Measurements from ENCODE around the gene ATP8A2.
"Not testable (repeated sequence)": the region's sequence is repeated elsewhere in the genome, so short reads cannot be mapped to it uniquely, and the experiment has no call there.

The ATP8A2 gene

GRCh38 chr13:25945596-25945995 lies 573.8 kb downstream of the ATP8A2 start:
- 90% methylated on average over 7 of the region's 7 CpGs for WGBS
- Histone ChIP-seq H3K27ac (ENCODE audit: low read depth, low read length) (no peak overlapping the region), H3K27me3 (ENCODE audit: insufficient read depth, low read length) (no peaks in the 10 kb centered on the region), H3K36me3 (ENCODE audit: insufficient read depth, low read length) (no peaks in the 10 kb centered on the region), H3K4me1 (ENCODE audit: insufficient read depth, low read length) (no peaks in the 10 kb centered on the region; the same call in 1 of the 2 replicates), H3K4me3 (ENCODE audit: low read length) (no peak overlapping the region), H3K9me3 (ENCODE audit: insufficient read depth, low read depth, low read length) (peaks cover 1% of the 10 kb centered on the region; the same call in 1 of the 2 replicates), H3K9ac (ENCODE audit: low read depth, low read length) (no peak overlapping the region)

DNA sequence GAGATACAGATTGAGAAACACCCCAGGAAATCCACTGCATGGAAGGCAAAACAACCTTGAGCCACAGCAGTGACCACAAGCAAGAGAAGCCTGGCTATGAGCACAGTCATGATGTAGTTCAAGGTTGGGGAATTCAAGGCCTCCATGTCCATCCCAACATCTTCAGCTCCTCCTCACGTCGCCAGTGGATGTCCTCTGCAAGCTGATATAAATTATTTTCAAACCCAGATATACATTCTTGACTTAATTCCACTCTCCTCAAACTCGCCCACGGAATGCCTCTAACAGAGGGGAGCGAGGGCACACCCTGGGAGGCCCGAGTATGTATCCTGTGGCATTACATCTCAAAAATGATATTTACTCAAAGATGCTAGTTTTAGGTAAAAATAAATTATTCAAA lies 574.5 kb downstream of the ATP8A2 start:
- no peaks in the 10 kb centered on the region for H3K36me3 ChIP-seq (ENCODE audit: insufficient read depth, low read length)
- no peak overlapping the region for H3K4me3 ChIP-seq (ENCODE audit: low read length)
- no peaks in the 10 kb centered on the region for H3K27me3 ChIP-seq (ENCODE audit: insufficient read depth, low read length)
- H3K27ac ChIP-seq (ENCODE audit: low read depth, low read length) = no peak overlapping the region
- peaks cover 9% of the 10 kb centered on the region for H3K9me3 ChIP-seq (ENCODE audit: insufficient read depth, low read depth, low read length)
- H3K9ac ChIP-seq (ENCODE audit: low read depth, low read length) = no peak overlapping the region
- no peaks in the 10 kb centered on the region; the same call in 1 of the 2 replicates for H3K4me1 ChIP-seq (ENCODE audit: insufficient read depth, low read length)
- WGBS = 98% methylated on average over 6 of the region's 6 CpGs

DNA sequence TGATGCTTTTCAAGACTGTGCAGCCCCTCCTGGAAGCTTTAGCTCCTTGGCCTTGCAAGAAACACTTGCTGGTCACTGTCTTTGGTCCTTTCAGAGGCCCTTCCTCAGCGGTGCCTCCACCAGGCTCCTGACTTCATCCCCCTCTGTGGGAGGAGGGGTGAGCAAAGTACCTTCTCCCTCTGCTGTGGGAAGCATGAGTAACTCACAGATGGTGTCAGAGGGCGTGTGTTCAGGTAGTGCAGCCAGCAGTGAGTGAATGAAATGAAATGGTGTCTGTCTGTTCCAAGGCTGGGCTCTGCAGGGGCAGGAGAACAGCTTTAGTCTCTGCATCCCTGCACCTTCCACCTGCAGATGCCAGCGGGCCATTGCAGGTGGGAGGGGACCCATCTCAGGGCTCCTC lies 577.1 kb downstream of the ATP8A2 start:
- Histone ChIP-seq H3K9me3 (ENCODE audit: insufficient read depth, low read depth, low read length) (peaks cover 9% of the 10 kb centered on the region), H3K27me3 (ENCODE audit: insufficient read depth, low read length) (no peaks in the 10 kb centered on the region), H3K4me1 (ENCODE audit: insufficient read depth, low read length) (no peaks in the 10 kb centered on the region; the same call in 1 of the 2 replicates), H3K4me3 (ENCODE audit: low read length) (no peak overlapping the region), H3K9ac (ENCODE audit: low read depth, low read length) (no peak overlapping the region), H3K27ac (ENCODE audit: low read depth, low read length) (no peak overlapping the region), H3K36me3 (ENCODE audit: insufficient read depth, low read length) (no peaks in the 10 kb centered on the region)
- 87% methylated on average over 3 of the region's 3 CpGs for WGBS

DNA sequence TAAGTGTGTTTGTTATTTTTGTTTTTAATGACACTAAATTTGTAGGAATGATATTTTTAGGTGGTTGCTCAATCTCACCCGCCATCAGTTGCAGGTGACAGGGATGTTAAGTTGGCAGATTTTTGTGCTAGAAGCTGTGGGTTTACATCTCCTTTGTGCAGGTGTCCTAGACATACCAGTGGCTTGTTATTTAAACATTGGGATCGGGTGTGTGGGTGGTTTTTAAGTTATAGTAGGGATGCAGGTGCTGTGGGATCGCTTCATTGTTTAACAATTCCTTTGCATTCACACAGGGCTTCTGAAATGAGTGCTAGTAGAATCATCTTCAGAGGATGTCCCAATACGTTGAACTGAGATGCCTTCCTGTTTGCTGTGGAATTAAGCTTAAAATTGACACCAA lies 580.1 kb downstream of the ATP8A2 start:
- Histone ChIP-seq H3K36me3 (ENCODE audit: insufficient read depth, low read length) (no peaks in the 10 kb centered on the region), H3K9me3 (ENCODE audit: insufficient read depth, low read depth, low read length) (peaks cover 9% of the 10 kb centered on the region), H3K4me1 (ENCODE audit: insufficient read depth, low read length) (no peaks in the 10 kb centered on the region; the same call in 1 of the 2 replicates), H3K27ac (ENCODE audit: low read depth, low read length) (no peak overlapping the region), H3K27me3 (ENCODE audit: insufficient read depth, low read length) (no peaks in the 10 kb centered on the region), H3K9ac (ENCODE audit: low read depth, low read length) (no peak overlapping the region), H3K4me3 (ENCODE audit: low read length) (no peak overlapping the region)
- WGBS = 94% methylated on average over 4 of the region's 4 CpGs

DNA sequence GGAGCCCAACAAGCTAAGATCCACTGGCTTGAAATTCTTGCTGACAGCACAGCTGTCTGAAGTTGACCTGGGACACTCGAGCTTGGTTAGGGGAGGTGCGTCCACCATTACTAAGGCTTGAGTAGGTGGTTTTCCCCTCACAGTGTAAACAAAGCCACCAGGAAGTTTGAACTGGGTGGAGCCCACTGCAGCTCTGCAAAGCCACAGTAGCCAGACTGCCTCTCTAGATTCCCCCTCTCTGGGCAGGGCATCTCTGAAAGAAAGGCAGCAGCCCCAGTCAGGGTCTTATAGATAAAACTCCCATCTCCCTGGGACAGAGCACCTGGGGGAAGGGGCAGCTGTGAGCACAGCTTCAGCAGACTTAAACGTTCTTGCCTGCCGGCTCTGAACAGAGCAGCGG lies 582.3 kb downstream of the ATP8A2 start:
- not testable (repeated sequence) for H3K27me3 ChIP-seq (ENCODE audit: insufficient read depth, low read length); H3K9ac ChIP-seq (ENCODE audit: low read depth, low read length); H3K4me1 ChIP-seq (ENCODE audit: insufficient read depth, low read length); H3K27ac ChIP-seq (ENCODE audit: low read depth, low read length); H3K4me3 ChIP-seq (ENCODE audit: low read length); H3K36me3 ChIP-seq (ENCODE audit: insufficient read depth, low read length); H3K9me3 ChIP-seq (ENCODE audit: insufficient read depth, low read depth, low read length)
- WGBS = 79% methylated on average over 5 of the region's 5 CpGs

DNA sequence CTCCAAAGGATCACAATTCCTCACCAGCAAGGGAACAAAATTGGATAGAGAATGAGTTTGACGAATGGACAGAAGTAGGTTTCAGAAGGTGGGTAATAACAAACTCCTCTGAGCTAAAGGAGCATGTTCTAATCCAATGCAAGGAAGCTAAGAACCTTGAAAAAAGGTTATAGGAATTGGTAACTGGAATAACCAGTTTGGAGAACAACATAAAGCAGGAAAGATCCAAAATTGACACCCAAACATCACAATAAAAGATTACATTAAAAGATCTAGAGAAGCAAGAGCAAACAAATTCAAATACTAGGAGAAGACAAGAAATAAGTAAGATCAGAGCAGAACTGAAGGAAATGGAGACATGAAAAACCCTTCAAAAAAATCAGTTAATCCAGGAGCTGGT lies 583.2 kb downstream of the ATP8A2 start:
- H3K9ac ChIP-seq (ENCODE audit: low read depth, low read length); H3K4me1 ChIP-seq (ENCODE audit: insufficient read depth, low read length); H3K36me3 ChIP-seq (ENCODE audit: insufficient read depth, low read length); H3K4me3 ChIP-seq (ENCODE audit: low read length); H3K27me3 ChIP-seq (ENCODE audit: insufficient read depth, low read length); H3K27ac ChIP-seq (ENCODE audit: low read depth, low read length); H3K9me3 ChIP-seq (ENCODE audit: insufficient read depth, low read depth, low read length): not testable (repeated sequence)
- 93% methylated on average over 1 of the region's 1 CpG for WGBS

DNA sequence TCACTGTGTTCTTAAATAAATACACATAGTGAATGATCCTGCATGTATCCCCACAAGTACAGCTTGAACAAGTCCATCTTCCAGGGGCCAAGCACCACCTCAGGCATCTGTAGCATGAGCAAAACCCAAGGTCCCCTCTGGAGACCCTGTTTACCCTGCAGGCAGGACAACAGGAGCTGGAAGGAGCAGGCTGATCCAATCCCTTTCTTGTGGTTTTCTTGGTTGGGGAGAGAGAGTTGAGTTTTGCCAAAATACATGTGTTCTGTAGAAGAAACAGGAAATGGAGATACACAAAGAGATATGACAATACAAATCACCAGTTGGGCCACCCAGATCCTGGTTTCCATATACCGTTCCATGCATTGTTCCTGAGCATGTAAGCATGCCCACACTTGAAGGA lies 587.2 kb downstream of the ATP8A2 start:
- WGBS = 96% methylated on average over 1 of the region's 1 CpG
- H3K4me1 ChIP-seq (ENCODE audit: insufficient read depth, low read length) = no peaks in the 10 kb centered on the region
- H3K27ac ChIP-seq (ENCODE audit: low read depth, low read length) = no peak overlapping the region
- H3K36me3 ChIP-seq (ENCODE audit: insufficient read depth, low read length) = no peaks in the 10 kb centered on the region
- no peak overlapping the region for H3K9ac ChIP-seq (ENCODE audit: low read depth, low read length)
- no peaks in the 10 kb centered on the region for H3K27me3 ChIP-seq (ENCODE audit: insufficient read depth, low read length)
- no peaks in the 10 kb centered on the region for H3K9me3 ChIP-seq (ENCODE audit: insufficient read depth, low read depth, low read length)
- no peak overlapping the region for H3K4me3 ChIP-seq (ENCODE audit: low read length)

- no peaks in the 10 kb centered on the region for H3K9me3 ChIP-seq (ENCODE audit: insufficient read depth, low read depth, low read length)
- H3K27ac ChIP-seq (ENCODE audit: low read depth, low read length) = no peak overlapping the region
- H3K27me3 ChIP-seq (ENCODE audit: insufficient read depth, low read length) = no peaks in the 10 kb centered on the region
- 93% methylated on average over 7 of the region's 7 CpGs for WGBS
- no peaks in the 10 kb centered on the region for H3K4me1 ChIP-seq (ENCODE audit: insufficient read depth, low read length)
- H3K36me3 ChIP-seq (ENCODE audit: insufficient read depth, low read length) = no peaks in the 10 kb centered on the region
- no peak overlapping the region for H3K4me3 ChIP-seq (ENCODE audit: low read length)
- H3K9ac ChIP-seq (ENCODE audit: low read depth, low read length) = no peak overlapping the region
Measured at GRCh38 chr13:25961294-25961693, 589.5 kb downstream of the ATP8A2 start.

DNA sequence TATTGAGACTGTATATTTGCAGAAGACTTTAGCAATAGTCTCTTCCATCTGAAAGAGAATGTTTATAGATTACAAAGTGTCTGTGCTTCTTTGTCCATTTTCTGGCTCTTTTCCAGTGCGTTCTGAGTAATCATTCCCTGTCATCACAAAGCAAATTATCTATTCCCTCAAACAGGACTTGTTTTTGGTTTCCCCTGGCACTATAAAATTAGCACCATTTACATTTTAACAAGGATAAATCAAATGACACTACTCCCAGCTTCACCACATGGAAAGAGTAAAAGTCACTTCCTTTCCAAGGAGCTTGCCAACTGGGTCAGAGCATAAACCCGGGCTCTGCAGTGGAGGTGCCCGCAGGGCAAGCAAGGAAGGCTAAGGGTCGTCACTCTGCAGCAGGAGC lies 591.9 kb downstream of the ATP8A2 start:
- no peak overlapping the region for H3K4me3 ChIP-seq (ENCODE audit: low read length)
- 90% methylated on average over 4 of the region's 4 CpGs for WGBS
- H3K9me3 ChIP-seq (ENCODE audit: insufficient read depth, low read depth, low read length) = no peaks in the 10 kb centered on the region
- H3K27ac ChIP-seq (ENCODE audit: low read depth, low read length) = no peak overlapping the region
- H3K4me1 ChIP-seq (ENCODE audit: insufficient read depth, low read length) = no peaks in the 10 kb centered on the region
- no peak overlapping the region for H3K9ac ChIP-seq (ENCODE audit: low read depth, low read length)
- H3K27me3 ChIP-seq (ENCODE audit: insufficient read depth, low read length) = peaks cover 8% of the 10 kb centered on the region; the same call in 1 of the 2 replicates
- no peaks in the 10 kb centered on the region for H3K36me3 ChIP-seq (ENCODE audit: insufficient read depth, low read length)

DNA sequence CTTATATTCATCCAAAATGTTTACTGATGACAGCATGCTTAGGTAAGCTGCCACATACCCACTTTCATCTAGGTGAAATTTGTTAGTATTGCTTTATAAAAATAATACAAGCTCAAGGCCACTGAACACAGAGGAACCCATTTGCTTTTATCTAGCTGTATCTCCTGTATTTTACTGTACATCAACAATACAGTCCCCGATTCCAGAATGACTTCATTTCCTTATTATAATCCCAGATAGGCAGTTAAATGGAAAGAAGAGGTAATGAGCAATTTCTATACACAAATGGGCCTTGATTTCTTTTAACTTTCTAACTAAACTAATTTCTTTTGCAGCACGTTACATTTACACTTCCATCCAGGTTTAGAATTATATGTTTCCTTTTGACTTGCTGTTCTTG lies 593.8 kb downstream of the ATP8A2 start:
- 86% methylated on average over 1 of the region's 2 CpGs for WGBS
- Histone ChIP-seq H3K27me3 (ENCODE audit: insufficient read depth, low read length) (peaks cover 27% of the 10 kb centered on the region), H3K27ac (ENCODE audit: low read depth, low read length) (no peak overlapping the region), H3K9ac (ENCODE audit: low read depth, low read length) (no peak overlapping the region), H3K4me1 (ENCODE audit: insufficient read depth, low read length) (peaks cover 11% of the 10 kb centered on the region), H3K9me3 (ENCODE audit: insufficient read depth, low read depth, low read length) (no peaks in the 10 kb centered on the region), H3K4me3 (ENCODE audit: low read length) (no peak overlapping the region), H3K36me3 (ENCODE audit: insufficient read depth, low read length) (no peaks in the 10 kb centered on the region)

GRCh38 chr13:25966086-25966485 lies 594.3 kb downstream of the ATP8A2 start:
- H3K9ac ChIP-seq (ENCODE audit: low read depth, low read length) = no peak overlapping the region
- no peaks in the 10 kb centered on the region for H3K9me3 ChIP-seq (ENCODE audit: insufficient read depth, low read depth, low read length)
- 89% methylated on average over 4 of the region's 4 CpGs for WGBS
- peaks cover 30% of the 10 kb centered on the region for H3K27me3 ChIP-seq (ENCODE audit: insufficient read depth, low read length)
- H3K4me3 ChIP-seq (ENCODE audit: low read length) = no peak overlapping the region
- H3K4me1 ChIP-seq (ENCODE audit: insufficient read depth, low read length) = peaks cover 15% of the 10 kb centered on the region
- H3K27ac ChIP-seq (ENCODE audit: low read depth, low read length) = no peak overlapping the region
- no peaks in the 10 kb centered on the region for H3K36me3 ChIP-seq (ENCODE audit: insufficient read depth, low read length)

DNA sequence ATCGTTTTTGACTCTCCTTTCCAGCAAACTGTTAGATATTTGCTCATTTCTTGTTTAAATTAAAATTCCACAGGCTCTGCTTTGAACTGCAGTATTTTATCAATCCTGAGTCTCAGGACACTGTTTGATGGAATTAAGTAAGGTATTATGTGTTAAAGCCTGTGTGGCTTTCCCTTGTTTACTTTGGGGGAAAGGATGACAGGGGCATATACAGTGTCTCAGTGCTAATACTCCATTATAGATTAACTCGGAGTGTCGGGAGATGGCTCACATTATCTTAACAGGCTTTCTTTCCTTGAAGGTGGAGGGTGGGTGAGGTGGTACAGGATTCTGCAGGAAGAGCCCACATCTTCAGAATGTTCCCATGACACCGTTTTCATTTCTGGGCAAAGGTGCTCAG lies 595.4 kb downstream of the ATP8A2 start:
- Histone ChIP-seq H3K9ac (ENCODE audit: low read depth, low read length) (no peak overlapping the region), H3K9me3 (ENCODE audit: insufficient read depth, low read depth, low read length) (no peaks in the 10 kb centered on the region), H3K4me3 (ENCODE audit: low read length) (no peak overlapping the region), H3K36me3 (ENCODE audit: insufficient read depth, low read length) (no peaks in the 10 kb centered on the region), H3K4me1 (ENCODE audit: insufficient read depth, low read length) (peaks cover 25% of the 10 kb centered on the region), H3K27me3 (ENCODE audit: insufficient read depth, low read length) (peaks cover 31% of the 10 kb centered on the region), H3K27ac (ENCODE audit: low read depth, low read length) (no peak overlapping the region)
- 80% methylated on average over 4 of the region's 4 CpGs for WGBS
